Mucosa of descending colon (tissue), 3 donors: Measurements from ENCODE around the gene SPRED3. TPM values are rescaled to one million over a fixed set of nuclear protein-coding genes. Genes with fewer than 3 reads are reported as not detected.

ENCODE experiments used
- ATAC-seq: fragments of 200-7000 bp; cut with Tn5 transposase; one replicate; pipeline ENCODE4 v1.9.1; 2020; ENCODE audit warnings: mild to moderate bottlenecking, moderate library complexity
- DNase-seq, 3 donors: peaks; one replicate each; pipeline ENCODE4 v3.0.0-alpha.2; 2020
- H3K36me3 ChIP-seq: fragments of 200-600 bp; one replicate; pipeline ENCODE4 v1.8.0; 2021; ENCODE audit warnings: low read depth, mild to moderate bottlenecking
- H3K4me1 ChIP-seq: fragments of 200-600 bp; one replicate; pipeline ENCODE4 v1.8.0; 2021; ENCODE audit warnings: low read depth, mild to moderate bottlenecking
- H3K4me3 ChIP-seq: fragments of 200-600 bp; one replicate; pipeline ENCODE4 v1.8.0; 2021; ENCODE audit warnings: mild to moderate bottlenecking
- H3K9me3 ChIP-seq: fragments of 200-600 bp; one replicate; pipeline ENCODE4 v1.8.0; 2021; ENCODE audit warnings: mild to moderate bottlenecking
- CTCF ChIP-seq: fragments of 200-600 bp; IDR thresholded peaks from one replicate; pipeline ENCODE4 v1.8.0; 2022; ENCODE audit warnings: antibody characterized with exemption, mild to moderate bottlenecking
- intact Hi-C, 2 donors: fragments of 100-400 bp; cut with DNase I in 1 of 2; cut with micrococcal nuclease in 1 of 2; formaldehyde crosslinking; loops; one replicate each; pipeline versions ENCODE4 v1.11.0 to v1.11.1; 2022; cut with DNase I, micrococcal nuclease
- total RNA-seq, 3 donors: library from RNA; stranded (reverse); fragmentation: NEBNext Ultra II Directional in 2 of 3; extraction: Animal tissue kit (Norgen Biotek cat#: 25700) in 2 of 3; gene quantifications; one replicate each; pipeline versions ENCODE4 v1.2.1 to v1.2.4, GENCODE V29; 2021 to 2023
- donor health status: DM: no; HTN: no; CAD: no; lungs with moderate emphysema.
- donor health status: DM: no; HTN: no; CAD: no.
- donor health status: DM: no; HTN: yes; CAD: no.

Gene SPRED3
- total RNA-seq, 3 donors from 2014 or later, result 0.46 to 0.82 (median 0.80) TPM

- intact Hi-C loops, result no loop called here
- H3K4me3 ChIP-seq, result no peak overlapping the region
- no peak for TF ChIP-seq CTCF
- no peaks in the 10 kb centered on the region for H3K36me3 ChIP-seq
- DNase-seq (peak in 1 of 3 donors; percentile 12), ATAC-seq (no peak)
- H3K4me1 ChIP-seq, result no peaks in the 10 kb centered on the region
- H3K9me3 ChIP-seq, result no peaks in the 10 kb centered on the region
Observed at GRCh38 chr19:38434549-38435051, 46.1 kb downstream of the SPRED3 start.

- H3K36me3 ChIP-seq, result no peaks in the 10 kb centered on the region
- no peak for TF ChIP-seq CTCF
- no peak for ATAC-seq
- no peaks in the 10 kb centered on the region for H3K9me3 ChIP-seq
- intact Hi-C loops, result no loop called here
- no peaks in the 10 kb centered on the region for H3K4me1 ChIP-seq
- DNase-seq, result no peak
- H3K4me3 ChIP-seq, result no peak overlapping the region
Observed at GRCh38 chr19:38437295-38437694, 48.8 kb downstream of the SPRED3 start.

GRCh38 chr19:38437917-38438316 lies 49.4 kb downstream of the SPRED3 start:
- no peak for TF ChIP-seq CTCF
- intact Hi-C loops, result no loop called here
- Histone ChIP-seq H3K36me3 (no peaks in the 10 kb centered on the region), H3K4me1 (no peaks in the 10 kb centered on the region), H3K4me3 (no peak overlapping the region), H3K9me3 (no peaks in the 10 kb centered on the region)
- ATAC-seq (no peak), DNase-seq (no peak)

GRCh38 chr19:38440592-38440991 lies 52.1 kb downstream of the SPRED3 start:
- TF ChIP-seq CTCF, result no peak
- no peaks in the 10 kb centered on the region for H3K36me3 ChIP-seq
- ATAC-seq (no peak), DNase-seq (no peak)
- intact Hi-C loops, result no loop called here
- H3K4me3 ChIP-seq, result no peak overlapping the region
- H3K4me1 ChIP-seq, result no peaks in the 10 kb centered on the region
- no peaks in the 10 kb centered on the region for H3K9me3 ChIP-seq

GRCh38 chr19:38441657-38442348 lies 53.3 kb downstream of the SPRED3 start:
- DNase-seq (no peak), ATAC-seq (no peak)
- intact Hi-C loops, result no loop called here
- Histone ChIP-seq H3K9me3 (no peaks in the 10 kb centered on the region), H3K4me1 (no peaks in the 10 kb centered on the region), H3K36me3 (no peaks in the 10 kb centered on the region), H3K4me3 (no peak overlapping the region)
- no peak for TF ChIP-seq CTCF

GRCh38 chr19:38442736-38443135 lies 54.2 kb downstream of the SPRED3 start:
- intact Hi-C loops, result no loop called here

More at GRCh38 chr19:38442736-38443135, 54.2 kb downstream of the SPRED3 start:
- TF ChIP-seq CTCF, result no peak
- Histone ChIP-seq H3K4me1 (no peaks in the 10 kb centered on the region), H3K9me3 (no peaks in the 10 kb centered on the region), H3K4me3 (no peak overlapping the region), H3K36me3 (no peaks in the 10 kb centered on the region)
- ATAC-seq (no peak), DNase-seq (no peak)
